Measurements from ENCODE around the gene LRP8. TPM values are rescaled to one million over a fixed set of nuclear protein-coding genes. Genes with fewer than 3 reads are reported as not detected.

Gene LRP8
- total and polyA plus RNA-seq, 9 of the 15 experiments (the other 6 are each of a cell fraction or from before 2014, with no cell fraction given) = 7.1 to 56.1 (median 31.3) TPM

DNA sequence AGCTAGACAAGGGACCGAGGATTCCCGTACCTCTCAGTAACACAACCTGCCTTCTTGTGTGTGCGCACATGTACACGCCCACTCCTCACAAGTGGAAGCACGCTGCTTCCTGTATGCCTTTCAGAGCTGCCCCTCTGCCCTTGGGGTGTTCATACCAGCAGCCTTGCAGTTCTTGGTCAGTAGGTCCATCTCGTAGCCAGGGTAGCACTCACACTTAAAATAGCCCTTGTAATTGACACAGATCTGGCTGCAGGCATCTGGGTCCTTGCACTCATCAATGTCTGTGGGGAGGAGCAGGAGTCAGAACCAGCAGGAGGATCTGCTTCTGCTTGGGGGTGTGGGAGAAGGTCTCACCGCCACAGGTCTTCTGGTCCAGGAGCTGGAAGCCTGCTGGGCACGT is 57.0 kb downstream of the LRP8 start (continued):
- TF ChIP-seq MED1 (CRISPR knock-in tag; IDR thresholded peaks at IDR 0.05; ENCODE audit: borderline replicate concordance) (no peak), MCM2 (IDR thresholded peaks at IDR 0.05; ENCODE audit: low read depth) (no peak), HCFC1 (IDR thresholded peaks at IDR 0.05; ENCODE audit: low read depth, low read length) (no peak), MAFK (IDR thresholded peaks at IDR 0.05; ENCODE audit: low read length) (no peak)
- TF ChIP-seq, protein P1, sequence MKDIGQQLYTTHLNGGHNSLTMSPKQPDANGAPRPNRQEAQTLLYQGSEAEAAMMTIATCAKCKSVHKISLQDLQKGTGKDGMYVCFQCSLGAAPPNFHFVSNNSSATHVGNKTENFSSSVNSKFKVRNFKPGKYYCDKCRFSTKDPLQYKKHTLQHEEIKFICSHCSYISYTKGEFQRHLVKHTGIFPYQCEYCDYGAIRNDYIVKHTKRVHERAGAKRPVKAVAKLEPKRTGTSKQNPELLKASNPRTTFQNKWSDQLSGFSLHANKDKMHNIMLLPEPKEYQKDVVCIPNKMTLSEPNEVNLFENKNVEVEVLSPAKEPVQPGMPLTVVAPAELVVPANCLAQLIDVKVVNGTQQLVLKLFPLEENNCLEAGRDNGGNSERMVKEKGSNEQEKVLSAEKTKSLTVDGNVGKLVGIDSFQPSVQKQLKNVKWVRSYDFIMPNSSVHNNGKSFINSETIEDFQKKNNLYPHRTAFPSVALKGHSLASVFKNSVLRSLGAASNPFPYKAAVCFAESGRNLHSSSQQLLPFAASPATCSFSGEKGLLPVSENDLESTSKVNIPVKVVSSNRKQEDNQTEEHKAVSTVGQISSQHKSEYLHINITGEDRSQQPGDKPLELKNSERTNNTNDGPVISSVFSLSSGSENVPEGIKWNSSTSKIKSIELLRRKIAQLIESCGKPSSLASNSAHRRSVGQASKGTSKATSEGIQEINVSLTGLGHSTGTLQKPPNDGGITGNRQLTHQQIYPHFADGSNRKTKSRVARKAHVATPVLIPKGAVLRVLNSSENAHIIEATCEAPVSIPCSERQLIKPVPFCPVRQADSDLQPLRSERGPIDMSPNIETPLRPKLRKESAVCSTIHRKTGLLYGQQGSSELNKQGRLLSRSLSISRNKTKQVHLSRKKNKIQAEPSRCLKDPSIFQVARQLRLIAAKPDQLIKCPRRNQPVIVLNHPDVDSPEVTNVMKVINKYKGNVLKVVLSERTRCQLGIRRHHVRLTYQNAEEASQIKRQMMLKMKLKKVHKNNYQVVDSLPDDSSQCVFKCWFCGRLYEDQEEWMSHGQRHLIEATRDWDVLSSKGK (CRISPR knock-in tag; IDR thresholded peaks at IDR 0.05) = no peak
- TF ChIP-seq, protein P2, sequence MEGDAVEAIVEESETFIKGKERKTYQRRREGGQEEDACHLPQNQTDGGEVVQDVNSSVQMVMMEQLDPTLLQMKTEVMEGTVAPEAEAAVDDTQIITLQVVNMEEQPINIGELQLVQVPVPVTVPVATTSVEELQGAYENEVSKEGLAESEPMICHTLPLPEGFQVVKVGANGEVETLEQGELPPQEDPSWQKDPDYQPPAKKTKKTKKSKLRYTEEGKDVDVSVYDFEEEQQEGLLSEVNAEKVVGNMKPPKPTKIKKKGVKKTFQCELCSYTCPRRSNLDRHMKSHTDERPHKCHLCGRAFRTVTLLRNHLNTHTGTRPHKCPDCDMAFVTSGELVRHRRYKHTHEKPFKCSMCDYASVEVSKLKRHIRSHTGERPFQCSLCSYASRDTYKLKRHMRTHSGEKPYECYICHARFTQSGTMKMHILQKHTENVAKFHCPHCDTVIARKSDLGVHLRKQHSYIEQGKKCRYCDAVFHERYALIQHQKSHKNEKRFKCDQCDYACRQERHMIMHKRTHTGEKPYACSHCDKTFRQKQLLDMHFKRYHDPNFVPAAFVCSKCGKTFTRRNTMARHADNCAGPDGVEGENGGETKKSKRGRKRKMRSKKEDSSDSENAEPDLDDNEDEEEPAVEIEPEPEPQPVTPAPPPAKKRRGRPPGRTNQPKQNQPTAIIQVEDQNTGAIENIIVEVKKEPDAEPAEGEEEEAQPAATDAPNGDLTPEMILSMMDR (IDR thresholded peaks at IDR 0.05 in 2 of 3, conservative IDR thresholded peaks at IDR 0.05 in 1 of 3; ENCODE audit: insufficient read depth in 2 of 3, low read depth in 1 of 3, low read length in 3 of 3) = no peak

Measured in K562 (cell line).